SK-N-SH treated with all-trans-retinoic acid at 6 μM for 48 hours (cell line): Measurements from ENCODE around the gene SSR2.

ENCODE experiments used
- ATAC-seq: fragments of 200-7000 bp; cut with Tn5 transposase; 3 replicates; pipeline ENCODE4 v1.9.1; 2020; ENCODE audit warnings: mild to moderate bottlenecking, moderate library complexity
- ARNTL ChIP-seq: fragments of 450-650 bp; formaldehyde crosslinking; IDR thresholded peaks from 2 replicates; pipeline ENCODE4 v1.5.0; 2020; ENCODE audit warnings: low read depth, mild to moderate bottlenecking, moderate library complexity, borderline replicate concordance
- BACH2 ChIP-seq: fragments of 250-450 bp; sonication (Bioruptor Pico); IDR thresholded peaks from 2 replicates; pipeline ENCODE4 v1.9.0; 2021; ENCODE audit warnings: mild to moderate bottlenecking, borderline replicate concordance
- CSRNP3 ChIP-seq: fragments of 250-450 bp; sonication (Bioruptor Pico); IDR thresholded peaks from 2 replicates; pipeline ENCODE4 v1.5.1; 2021; ENCODE audit warnings: mild to moderate bottlenecking, moderate library complexity
- GLIS3 ChIP-seq: fragments of 250-450 bp; sonication (Bioruptor Pico); IDR thresholded peaks from 2 replicates; pipeline ENCODE4 v1.5.0; 2020; ENCODE audit warnings: mild to moderate bottlenecking, moderate library complexity
- PATZ1 ChIP-seq: fragments of 250-450 bp; sonication (Bioruptor Pico); IDR thresholded peaks from 2 replicates; pipeline ENCODE4 v1.8.0; 2020; ENCODE audit warnings: mild to moderate bottlenecking, moderate library complexity, borderline replicate concordance
- PPARA ChIP-seq: fragments of 250-450 bp; sonication (Bioruptor Pico); IDR thresholded peaks from 2 replicates; pipeline ENCODE4 v1.5.0; 2020; ENCODE audit warnings: mild to moderate bottlenecking, borderline replicate concordance
- RARB ChIP-seq: fragments of 250-450 bp; sonication (Bioruptor Pico); IDR thresholded peaks from 2 replicates; pipeline ENCODE4 v1.8.0; 2021; ENCODE audit warnings: mild to moderate bottlenecking, moderate library complexity
- TCF4 ChIP-seq: fragments of 250-450 bp; sonication (Bioruptor Pico); IDR thresholded peaks from 2 replicates; pipeline ENCODE4 v1.8.0; 2021; ENCODE audit warnings: mild to moderate bottlenecking, moderate library complexity, borderline replicate concordance
- TOX ChIP-seq: fragments of 250-450 bp; sonication (Bioruptor Pico); IDR thresholded peaks from 2 replicates; pipeline ENCODE4 v1.8.0; 2021; ENCODE audit warnings: mild to moderate bottlenecking, moderate library complexity, borderline replicate concordance
- TSHZ2 ChIP-seq: fragments of 250-450 bp; sonication (Bioruptor Pico); IDR thresholded peaks from 2 replicates; pipeline ENCODE4 v1.5.0; 2020; ENCODE audit warnings: mild to moderate bottlenecking, moderate library complexity
- ZC3H10 ChIP-seq: fragments of 250-450 bp; sonication (Bioruptor Pico); IDR thresholded peaks from 2 replicates; pipeline ENCODE4 v1.5.1; 2021; ENCODE audit warnings: mild to moderate bottlenecking, moderate library complexity
- ZFP3 ChIP-seq: fragments of 250-450 bp; sonication (Bioruptor Pico); IDR thresholded peaks from 2 replicates; pipeline ENCODE4 v1.5.0; 2020; ENCODE audit warnings: mild to moderate bottlenecking, moderate library complexity
- ZNF565 ChIP-seq: fragments of 450-650 bp; formaldehyde crosslinking; conservative IDR thresholded peaks from 2 replicates; pipeline ENCODE4 v1.5.0; 2020; ENCODE audit warnings: low read depth, mild to moderate bottlenecking, moderate library complexity
- ZNF70 ChIP-seq: fragments of 450-650 bp; formaldehyde crosslinking; IDR thresholded peaks from 2 replicates; pipeline ENCODE4 v1.5.0; 2020; ENCODE audit warnings: mild to moderate bottlenecking, moderate library complexity
- ZNF8 ChIP-seq: fragments of 450-650 bp; formaldehyde crosslinking; IDR thresholded peaks from 2 replicates; pipeline ENCODE4 v1.5.0; 2020; ENCODE audit warnings: mild to moderate bottlenecking, moderate library complexity
- TF ChIP-seq, protein P1 (sequence below): fragments of 250-450 bp; sonication (Bioruptor Pico); IDR thresholded peaks from 2 replicates; pipeline ENCODE4 v1.5.1; 2020; ENCODE audit warnings: low read depth, mild to moderate bottlenecking, moderate library complexity
- TF ChIP-seq, protein P2 (sequence below): fragments of 250-450 bp; sonication (Bioruptor Pico); IDR thresholded peaks from 2 replicates; pipeline ENCODE4 v1.8.0; 2021; ENCODE audit warnings: low read depth, mild to moderate bottlenecking, moderate library complexity, borderline replicate concordance

Gene SSR2

DNA sequence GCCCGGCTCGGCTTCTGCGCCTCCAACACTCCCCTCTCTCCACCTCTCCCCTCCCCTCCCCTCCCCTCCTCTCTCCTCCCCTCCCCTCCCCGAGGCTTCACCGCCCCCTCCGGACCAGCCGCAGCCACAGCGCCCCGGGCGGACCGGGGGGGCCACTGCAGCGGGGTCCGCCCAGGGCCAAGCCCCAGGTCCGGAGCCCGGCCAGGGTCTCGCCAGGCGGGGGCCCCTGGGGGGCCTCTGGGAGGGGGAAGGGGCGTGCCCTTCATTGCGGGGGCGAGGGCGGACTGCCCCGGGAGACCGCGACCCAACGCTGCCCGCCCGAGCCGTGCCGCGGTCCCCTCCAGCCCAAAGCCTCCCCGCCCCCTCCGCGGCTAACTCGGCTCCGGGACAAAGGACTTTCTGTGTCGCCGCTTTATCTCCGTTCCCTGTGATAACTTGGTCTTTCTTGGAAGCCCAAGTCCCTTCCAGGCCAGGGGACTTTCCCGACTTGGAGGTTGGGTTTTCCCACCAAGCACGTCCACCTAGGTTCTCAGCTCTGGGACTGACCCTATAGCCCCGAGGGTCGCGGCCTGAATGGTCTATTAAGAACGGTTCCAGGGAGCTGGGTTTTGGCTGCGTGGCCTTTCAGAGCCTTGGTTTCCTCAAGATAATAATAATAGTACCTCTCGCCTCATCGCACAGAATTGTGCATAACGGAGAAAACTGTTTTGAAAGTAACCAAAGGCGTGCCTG is 33.2 kb upstream of the SSR2 start, which contains the start of gene UBQLN4:
TSS of gene UBQLN4 (minus strand) at position 31 of the 732 bp plus-strand sequence. CDS start 97 bp downstream, outside the sequence.
- no peak for TF ChIP-seq GLIS3 (CRISPR knock-in tag)
- TF ChIP-seq PATZ1 (CRISPR knock-in tag) = peak; percentile 54; the same call in 1 of the 2 replicates
- TF ChIP-seq ZNF70 = no peak
- TF ChIP-seq, all 23 proteins: peak for 1
- peak; percentile 67 for ATAC-seq

DNA sequence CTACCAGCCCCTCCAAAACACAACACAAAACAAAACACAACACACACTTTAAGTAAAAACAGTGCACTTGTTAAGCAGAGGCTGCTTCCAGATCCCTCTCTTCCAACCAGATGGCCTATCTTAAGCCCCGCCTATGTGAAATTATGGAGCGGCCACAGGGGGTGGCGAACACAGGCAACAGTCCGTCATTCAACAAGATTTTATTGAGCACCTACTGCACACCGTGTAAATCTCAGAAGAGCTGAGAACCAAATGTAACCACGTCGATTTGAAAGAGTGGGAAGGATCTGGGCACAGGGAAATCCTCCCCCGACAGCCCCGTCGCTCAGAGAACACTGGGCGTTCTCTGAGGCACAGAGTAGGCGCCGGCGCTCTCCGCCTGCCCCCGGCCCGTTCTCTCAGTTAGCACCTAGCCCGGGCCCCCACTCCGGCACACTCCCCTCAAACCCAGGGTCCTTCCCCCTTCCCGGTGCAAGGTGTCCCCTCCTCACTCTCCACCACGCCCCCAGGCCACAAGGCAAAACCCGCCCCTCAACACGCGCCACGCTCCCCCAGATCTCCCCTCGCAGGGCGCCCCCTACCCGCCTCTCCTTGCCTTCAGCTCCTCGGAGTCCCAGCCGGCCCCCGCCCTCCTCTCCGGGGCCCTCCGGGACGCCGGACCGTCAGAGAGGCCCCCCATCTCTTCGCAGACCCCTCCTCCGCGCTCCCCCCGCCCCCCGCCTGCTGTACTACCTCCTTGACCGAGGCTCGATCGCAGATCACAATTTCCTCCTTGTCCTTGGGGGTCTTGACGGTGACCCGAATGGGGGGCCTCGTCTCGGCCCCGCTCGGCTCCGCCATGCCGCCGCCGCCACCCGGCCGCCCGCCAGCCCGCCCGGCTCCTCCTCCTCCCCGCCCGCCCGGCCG is 32.4 kb upstream of the SSR2 start:
- peak; percentile 60 for ATAC-seq
- TF ChIP-seq BACH2 (CRISPR knock-in tag) (no peak), ZFP3 (CRISPR knock-in tag) (no peak), ARNTL (CRISPR knock-in tag) (no peak), CSRNP3 (CRISPR knock-in tag) (no peak), TCF4 (no peak), TOX (CRISPR knock-in tag) (no peak), ZC3H10 (CRISPR knock-in tag) (no peak), ZNF70 (no peak), RARB (CRISPR knock-in tag) (no peak), TSHZ2 (no peak), ZNF565 (CRISPR knock-in tag) (no peak), PATZ1 (CRISPR knock-in tag) (0 out of 2 replicates have a peak, but pooled peaks have one; percentile 11), GLIS3 (CRISPR knock-in tag) (no peak), PPARA (CRISPR knock-in tag) (no peak), ZNF8 (peak; percentile 49; the same call in 1 of the 2 replicates)
- TF ChIP-seq, protein P1, sequence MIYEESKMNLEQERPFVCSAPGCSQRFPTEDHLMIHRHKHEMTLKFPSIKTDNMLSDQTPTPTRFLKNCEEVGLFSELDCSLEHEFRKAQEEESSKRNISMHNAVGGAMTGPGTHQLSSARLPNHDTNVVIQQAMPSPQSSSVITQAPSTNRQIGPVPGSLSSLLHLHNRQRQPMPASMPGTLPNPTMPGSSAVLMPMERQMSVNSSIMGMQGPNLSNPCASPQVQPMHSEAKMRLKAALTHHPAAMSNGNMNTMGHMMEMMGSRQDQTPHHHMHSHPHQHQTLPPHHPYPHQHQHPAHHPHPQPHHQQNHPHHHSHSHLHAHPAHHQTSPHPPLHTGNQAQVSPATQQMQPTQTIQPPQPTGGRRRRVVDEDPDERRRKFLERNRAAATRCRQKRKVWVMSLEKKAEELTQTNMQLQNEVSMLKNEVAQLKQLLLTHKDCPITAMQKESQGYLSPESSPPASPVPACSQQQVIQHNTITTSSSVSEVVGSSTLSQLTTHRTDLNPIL (CRISPR knock-in tag) = no peak
- TF ChIP-seq, protein P2, sequence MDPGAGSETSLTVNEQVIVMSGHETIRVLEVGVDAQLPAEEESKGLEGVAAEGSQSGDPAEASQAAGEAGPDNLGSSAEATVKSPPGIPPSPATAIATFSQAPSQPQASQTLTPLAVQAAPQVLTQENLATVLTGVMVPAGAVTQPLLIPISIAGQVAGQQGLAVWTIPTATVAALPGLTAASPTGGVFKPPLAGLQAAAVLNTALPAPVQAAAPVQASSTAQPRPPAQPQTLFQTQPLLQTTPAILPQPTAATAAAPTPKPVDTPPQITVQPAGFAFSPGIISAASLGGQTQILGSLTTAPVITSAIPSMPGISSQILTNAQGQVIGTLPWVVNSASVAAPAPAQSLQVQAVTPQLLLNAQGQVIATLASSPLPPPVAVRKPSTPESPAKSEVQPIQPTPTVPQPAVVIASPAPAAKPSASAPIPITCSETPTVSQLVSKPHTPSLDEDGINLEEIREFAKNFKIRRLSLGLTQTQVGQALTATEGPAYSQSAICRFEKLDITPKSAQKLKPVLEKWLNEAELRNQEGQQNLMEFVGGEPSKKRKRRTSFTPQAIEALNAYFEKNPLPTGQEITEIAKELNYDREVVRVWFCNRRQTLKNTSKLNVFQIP (CRISPR knock-in tag) = no peak
